T47D (cell line): Measurements from ENCODE around the gene SNRNP40.
"Not testable (repeated sequence)": the region's sequence is repeated elsewhere in the genome, so short reads cannot be mapped to it uniquely, and the experiment has no call there.

Source experiments
- DNase-seq, 2 experiments: peaks; one replicate each; pipeline versions ENCODE4 v3.0.0 to v3.0.0-alpha.2; 2011 to 2012; ENCODE audit warnings: low read depth in 1 of 2, low spot score in 1 of 2
- JUND ChIP-seq: IDR thresholded peaks from 2 replicates; pipeline ENCODE4 v1.6.1; 2012; ENCODE audit warnings: low read depth
- in situ Hi-C: cut with HindIII; loops from 2 replicates; pipeline ENCODE4 v1.10.0; 2016; ENCODE audit warnings: low sequenced_read_pairs, low pct_unique_long_range_greater_than_20kb

The SNRNP40 gene

GRCh38 chr1:31264790-31265386, 31.7 kb downstream of the SNRNP40 start:
- in situ Hi-C loops, result no loop called here
- no peak for TF ChIP-seq JUND
- no peak for DNase-seq

- TF ChIP-seq JUND, result no peak
- DNase-seq, result no peak
- in situ Hi-C loops, result no loop called here
These were observed 33.2 kb downstream of the SNRNP40 start for GRCh38 chr1:31263408-31263807.

GRCh38 chr1:31262393-31262792, 34.2 kb downstream of the SNRNP40 start:
- in situ Hi-C loops, DNase-seq: not testable (repeated sequence)

GRCh38 chr1:31261916-31262315, 34.7 kb downstream of the SNRNP40 start:
- in situ Hi-C loops, result no loop called here
- DNase-seq, result no peak
- TF ChIP-seq JUND, result no peak

GRCh38 chr1:31259746-31260145, 36.8 kb downstream of the SNRNP40 start:
- in situ Hi-C loops, result no loop called here
- no peak for TF ChIP-seq JUND
- DNase-seq, result no peak

GRCh38 chr1:31258581-31258980, 38.0 kb downstream of the SNRNP40 start:
- in situ Hi-C loops, result no loop called here
- no peak for TF ChIP-seq JUND

GRCh38 chr1:31257213-31257612, 39.4 kb downstream of the SNRNP40 start:
- no peak for TF ChIP-seq JUND
- DNase-seq, result no peak
- in situ Hi-C loops, result no loop called here

More at GRCh38 chr1:31258581-31258980, 38.0 kb downstream of the SNRNP40 start:
- peak in 1 of 2 experiments; percentile 73 for DNase-seq

GRCh38 chr1:31249854-31250253, 46.7 kb downstream of the SNRNP40 start:
- in situ Hi-C loops, result no loop called here
- no peak for TF ChIP-seq JUND
- DNase-seq, result no peak

GRCh38 chr1:31248276-31248675, 48.3 kb downstream of the SNRNP40 start:
- DNase-seq, result no peak
- in situ Hi-C loops, result no loop called here
- no peak for TF ChIP-seq JUND

GRCh38 chr1:31244326-31244725, 52.3 kb downstream of the SNRNP40 start:
- TF ChIP-seq JUND, result no peak
- no peak for DNase-seq
- in situ Hi-C loops, result no loop called here

- TF ChIP-seq JUND, result no peak
- DNase-seq, result no peak
- in situ Hi-C loops, result no loop called here
These were observed 52.9 kb downstream of the SNRNP40 start for GRCh38 chr1:31243501-31244286.

GRCh38 chr1:31241321-31241720, 55.3 kb downstream of the SNRNP40 start:
- no peak for TF ChIP-seq JUND
- in situ Hi-C loops, result no loop called here
- no peak for DNase-seq

GRCh38 chr1:31239653-31240241, 56.8 kb downstream of the SNRNP40 start, which contains the start of gene NKAIN1:
NKAIN1 (minus strand) TSS chr1:31239887; CDS start chr1:31239547, 340 bp downstream.
- TF ChIP-seq JUND, result no peak
- in situ Hi-C loops, result no loop called here
- peak; percentile 46 to 47 for DNase-seq
